HT-29 (cell line): ENCODE measurements around the gene TMEM205. TPM values are rescaled to one million over a fixed set of nuclear protein-coding genes. Genes with fewer than 3 reads are reported as not detected.
"Not testable (repeated sequence)": the region's sequence is repeated elsewhere in the genome, so short reads cannot be mapped to it uniquely, and the experiment has no call there.

ENCODE experiments used
- DNase-seq: peaks from one replicate; pipeline ENCODE4 v3.0.0-alpha.2; 2015; ENCODE audit warnings: low spot score
- total RNA-seq: library from RNA; depleted of rRNA; stranded (reverse); fragments of >200 nt; shearing (Covaris generic); gene quantifications from 2 replicates; pipeline ENCODE4 v1.2.3, GENCODE V29; 2014; rRNA removed

Gene TMEM205
- 81.5 and 97.3 TPM in 2 replicates for total RNA-seq

DNA sequence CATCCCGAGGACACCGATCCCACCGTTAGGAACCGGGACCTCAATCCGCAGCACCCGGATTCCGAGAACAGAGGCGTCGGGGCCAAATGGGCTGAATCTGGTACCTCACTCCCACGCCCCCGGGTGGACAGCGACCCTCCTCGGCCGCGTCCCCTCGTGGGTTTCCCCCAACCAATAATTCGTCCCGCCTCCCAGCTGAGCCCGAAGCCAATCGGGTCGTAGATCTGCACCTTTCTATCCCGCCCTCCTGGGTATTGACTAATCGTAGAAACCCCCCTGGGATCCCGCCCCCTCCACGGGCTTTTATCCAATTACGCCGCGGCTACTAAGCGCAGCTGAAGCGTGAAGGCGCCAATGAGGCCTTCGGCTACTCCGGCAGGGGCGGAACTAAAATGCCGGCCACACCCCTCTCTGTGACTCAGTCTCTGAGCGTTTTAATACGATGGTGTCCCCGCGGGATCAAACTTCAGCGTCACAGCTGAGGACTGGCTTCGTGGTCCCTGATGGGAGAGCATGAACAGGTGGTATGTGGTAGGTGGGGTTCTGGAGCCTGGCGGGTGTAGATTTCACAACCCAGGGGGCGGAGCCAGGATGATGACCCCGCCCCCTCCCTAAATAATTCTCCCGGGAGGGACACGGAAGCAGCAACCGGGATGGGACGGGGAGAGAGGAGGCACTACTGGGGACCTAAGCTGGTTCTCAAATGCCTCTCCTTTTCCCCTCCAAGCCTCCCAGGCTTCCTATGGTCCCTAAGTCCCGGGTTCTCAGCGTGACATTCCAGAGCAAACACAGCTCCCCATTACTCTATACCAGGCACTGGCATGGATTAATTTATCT, at the start of gene TMEM205, which contains the start of gene CCDC159:
Gene TMEM205, minus strand, starts transcription at position 165 of the 837 bp plus-strand sequence. CDS start 649 bp downstream, outside the sequence.
Gene CCDC159, plus strand, starts transcription at position 416 of the 837 bp plus-strand sequence. Its CDS starts 88 bp downstream, at position 504.
- DNase-seq = peak; percentile 96

DNA sequence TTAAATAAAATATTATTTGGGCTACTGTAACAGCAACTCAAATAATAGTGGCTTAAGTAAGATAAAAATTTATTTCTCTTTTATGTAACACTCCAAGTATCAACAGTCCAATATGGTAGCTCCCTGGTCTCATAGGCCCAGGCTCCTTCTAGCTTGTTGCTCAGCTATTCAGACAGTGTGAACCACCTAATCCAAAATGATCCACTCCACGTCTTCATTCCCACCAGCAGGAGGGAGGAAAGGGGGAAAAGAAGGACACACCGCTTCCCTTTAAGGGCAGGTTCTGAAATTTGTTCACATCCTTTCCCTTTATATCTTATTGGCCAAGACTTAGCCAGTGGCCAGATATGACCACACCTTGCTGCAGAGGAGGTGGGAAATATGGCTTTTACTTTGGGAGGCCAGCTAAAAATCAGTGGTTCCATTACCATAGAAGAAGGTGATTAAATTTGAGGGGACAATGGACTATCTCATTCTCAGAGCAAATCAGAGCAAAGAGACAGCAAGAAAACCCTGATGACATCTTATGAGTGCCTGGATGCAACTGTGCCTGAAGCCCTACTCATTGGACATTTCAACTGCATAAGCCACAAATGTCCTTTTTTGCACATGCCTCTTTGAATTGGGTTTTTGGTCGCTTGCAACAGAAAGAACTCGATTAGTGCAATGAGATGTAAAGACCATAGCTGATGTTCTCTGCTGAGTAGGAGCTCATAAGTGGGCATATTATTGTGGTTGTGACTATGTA, 45.0 kb upstream of the TMEM205 start:
- DNase-seq = no peak

DNA sequence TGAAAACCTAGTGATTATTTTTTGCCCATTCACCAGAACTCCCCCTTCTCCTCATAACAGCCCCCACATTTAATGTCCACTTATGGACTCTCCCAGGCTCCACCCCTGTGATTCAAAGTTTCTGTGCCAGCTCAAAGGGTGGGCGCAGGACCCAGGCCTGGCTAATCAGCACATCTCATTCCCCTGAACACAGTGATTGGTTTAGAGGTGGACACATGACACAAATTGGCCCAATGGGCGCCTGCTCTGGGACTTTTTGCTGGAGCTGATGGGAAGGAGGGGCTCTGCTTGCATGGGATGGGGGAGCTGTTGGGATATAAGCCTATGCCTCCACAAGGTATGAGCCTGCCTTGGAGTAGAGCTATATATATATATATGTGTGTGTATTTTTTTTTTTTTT, 44.3 kb upstream of the TMEM205 start:
- no peak for DNase-seq

DNA sequence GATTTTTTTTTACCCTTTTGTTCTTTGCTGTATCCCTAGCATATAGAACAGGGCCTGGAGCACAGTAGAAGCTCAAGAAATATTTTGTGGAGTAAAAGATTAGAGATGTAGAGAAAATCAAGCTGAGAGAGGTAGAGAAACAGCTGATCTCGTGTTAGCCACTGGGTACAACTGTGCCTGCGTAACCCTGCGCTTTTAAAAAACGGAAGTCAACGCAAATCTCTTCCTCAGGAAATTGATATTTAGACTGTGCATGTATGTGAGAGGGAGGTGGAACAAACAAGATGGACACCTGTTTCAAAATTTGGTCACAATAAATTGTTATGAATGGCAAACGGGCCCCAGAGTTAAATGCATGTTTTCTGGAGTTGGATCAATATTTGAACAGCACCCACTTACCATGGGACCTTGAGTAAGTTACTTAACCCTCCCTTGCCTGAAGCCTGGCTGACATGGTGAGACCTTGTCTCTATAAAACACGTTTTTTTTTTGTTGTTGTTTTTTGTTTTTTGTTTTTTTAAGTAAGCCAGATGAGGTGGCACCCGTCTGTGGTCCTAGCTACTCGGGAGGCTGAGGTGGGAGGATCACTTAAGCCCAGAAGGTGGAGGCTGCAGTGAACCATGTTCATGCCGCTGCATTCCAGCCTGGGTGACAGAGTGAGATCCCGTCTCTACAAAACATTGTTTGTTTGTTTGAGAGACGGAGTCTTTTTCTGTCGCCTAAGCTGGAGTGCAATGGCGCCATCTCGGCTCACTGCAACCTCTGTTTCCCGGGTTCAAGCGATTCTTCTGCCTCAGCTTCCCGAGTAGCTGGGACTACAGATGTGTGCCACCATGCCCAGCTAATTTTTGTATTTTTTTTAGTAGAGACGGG, 41.3 kb upstream of the TMEM205 start:
- no peak for DNase-seq

DNA sequence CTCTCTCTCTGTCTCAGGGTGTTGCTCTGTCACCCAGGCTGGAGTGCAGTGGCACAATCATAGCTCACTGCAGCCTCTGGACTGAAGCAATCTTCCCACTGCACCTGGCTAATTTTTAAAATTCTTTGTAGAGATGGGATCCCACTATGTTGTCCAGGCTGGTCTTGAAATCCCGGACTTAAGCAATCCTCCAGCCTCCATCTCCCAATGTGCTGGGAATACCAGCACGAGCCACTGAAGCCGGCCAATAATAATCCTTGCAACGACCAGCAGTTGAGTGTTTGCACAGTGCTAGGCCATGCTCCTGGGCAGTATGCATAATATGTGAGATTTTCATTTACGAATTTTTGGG, 38.7 kb upstream of the TMEM205 start:
- DNase-seq = no peak

DNA sequence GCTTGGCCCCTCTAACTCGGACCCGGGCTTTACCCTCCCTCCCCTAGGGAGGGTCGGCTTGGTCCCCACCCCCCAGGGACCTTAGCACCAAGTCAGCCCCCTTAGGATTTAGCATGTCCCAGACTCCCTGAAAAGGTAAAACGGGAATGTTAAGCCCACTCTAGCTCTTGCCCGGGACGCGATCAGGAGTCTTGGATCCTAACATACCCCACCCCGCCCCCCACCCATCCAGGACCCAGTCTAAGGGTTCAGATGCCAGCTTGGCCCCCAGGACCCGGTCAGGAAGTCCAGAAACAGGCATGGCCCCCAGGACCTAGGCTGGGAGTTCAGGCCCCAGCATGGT, 37.6 kb upstream of the TMEM205 start:
- DNase-seq = no peak

DNA sequence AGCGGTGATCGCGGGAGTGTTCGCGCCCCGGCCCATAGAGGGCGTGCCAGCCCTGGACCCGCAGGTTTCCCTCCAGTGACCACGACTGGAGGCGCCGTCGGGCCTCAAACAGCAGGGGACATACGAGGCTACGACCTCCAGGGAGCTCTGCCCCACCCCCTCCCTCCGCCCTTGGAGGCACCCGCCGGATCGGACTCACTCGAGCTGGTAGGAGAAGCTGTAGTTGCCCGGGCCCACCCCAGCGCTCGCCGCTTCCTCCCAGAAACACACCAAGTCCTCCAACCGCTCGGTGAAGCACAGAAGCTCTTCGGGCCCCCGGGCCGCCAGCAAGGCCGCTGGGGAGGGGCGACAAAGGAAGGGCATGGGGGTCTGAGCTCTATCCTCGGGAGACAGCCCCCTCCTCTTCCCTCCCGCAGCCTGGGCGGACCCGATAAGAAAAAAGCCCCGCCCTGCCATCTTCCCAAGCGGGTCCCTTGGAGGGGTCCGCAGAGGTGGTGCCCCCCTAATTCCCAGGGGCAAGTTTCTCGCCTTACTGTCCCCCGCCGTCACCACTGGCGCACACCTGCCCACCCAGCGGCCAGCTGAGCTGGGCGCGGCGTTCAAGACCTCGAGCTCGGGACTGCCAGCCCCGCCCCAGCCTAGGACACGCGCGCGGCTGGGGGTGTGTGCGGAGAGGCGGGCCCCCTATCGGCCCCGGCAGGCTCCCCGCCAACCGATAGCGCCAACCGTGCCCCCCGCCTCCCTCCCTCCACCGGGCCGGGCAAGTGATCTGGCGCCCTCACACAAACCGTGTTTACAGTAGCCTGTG, 37.0 kb upstream of the TMEM205 start:
- DNase-seq = no peak

DNA sequence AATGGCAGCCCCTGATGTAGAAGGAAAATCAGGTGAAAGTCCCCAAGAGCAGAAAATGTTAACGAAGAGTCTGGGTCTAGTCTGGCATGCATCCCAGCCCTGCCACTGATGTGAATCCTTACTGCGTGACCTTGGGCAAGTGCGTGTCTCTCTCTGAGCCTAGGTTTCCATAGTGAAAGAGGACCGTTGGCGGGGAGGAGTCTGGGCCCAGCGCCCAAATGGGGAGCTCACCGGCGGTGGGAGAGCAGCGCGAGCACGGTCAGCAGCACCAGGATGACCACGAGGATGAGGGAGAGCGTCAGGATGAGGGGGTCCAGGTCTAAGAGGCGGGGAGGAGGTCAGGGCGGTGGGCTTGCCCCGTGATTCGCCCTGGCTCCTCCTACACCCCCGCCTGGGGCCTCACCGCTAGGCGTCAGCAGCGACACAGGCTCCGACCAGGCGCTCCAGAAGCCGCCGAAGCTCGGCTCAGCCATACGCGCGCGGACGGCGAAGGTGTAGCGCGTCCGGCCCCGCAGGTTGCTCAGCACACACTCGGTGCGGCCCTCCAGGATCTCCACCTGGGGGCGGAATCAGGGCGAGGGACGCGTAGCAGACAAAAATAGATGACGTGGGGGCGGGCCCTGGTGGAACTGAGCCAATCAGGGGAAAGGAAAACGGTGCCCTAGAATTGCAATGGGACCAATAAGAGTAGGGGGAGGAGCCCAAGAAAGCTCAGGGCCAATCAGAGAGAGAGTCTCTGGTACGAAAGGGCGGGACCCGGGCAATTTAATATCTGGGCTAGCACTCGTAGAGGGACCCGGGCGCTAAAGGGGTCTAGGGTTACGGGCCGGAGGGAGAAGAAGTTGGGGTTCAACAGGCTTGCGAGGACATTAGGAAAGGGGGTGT, 34.8 kb upstream of the TMEM205 start:
- DNase-seq = peak; percentile 95

DNA sequence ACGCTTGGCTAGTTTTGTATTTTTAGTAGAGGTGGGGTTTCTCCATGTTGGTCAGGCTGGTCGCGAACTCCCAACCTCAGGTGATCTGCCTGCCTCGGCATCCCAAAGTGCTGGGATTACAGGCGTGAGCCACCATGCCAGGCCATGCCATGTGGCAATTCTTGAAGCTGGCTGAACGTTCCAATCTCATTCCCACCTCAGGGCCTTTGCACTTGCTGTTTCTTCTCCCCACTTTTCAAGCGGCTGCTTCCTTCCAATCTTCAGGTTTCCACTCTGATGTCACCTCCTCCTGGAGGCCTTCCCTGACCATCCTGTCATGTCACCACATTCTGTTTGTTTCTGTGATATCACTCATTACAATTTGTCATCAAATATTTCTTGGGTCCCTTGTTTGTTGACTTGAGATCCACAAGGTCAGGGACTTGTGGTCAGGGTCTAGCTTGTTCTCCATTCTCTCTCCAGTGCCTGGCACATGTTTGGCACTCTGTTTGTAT, 33.8 kb upstream of the TMEM205 start:
- DNase-seq = no peak

DNA sequence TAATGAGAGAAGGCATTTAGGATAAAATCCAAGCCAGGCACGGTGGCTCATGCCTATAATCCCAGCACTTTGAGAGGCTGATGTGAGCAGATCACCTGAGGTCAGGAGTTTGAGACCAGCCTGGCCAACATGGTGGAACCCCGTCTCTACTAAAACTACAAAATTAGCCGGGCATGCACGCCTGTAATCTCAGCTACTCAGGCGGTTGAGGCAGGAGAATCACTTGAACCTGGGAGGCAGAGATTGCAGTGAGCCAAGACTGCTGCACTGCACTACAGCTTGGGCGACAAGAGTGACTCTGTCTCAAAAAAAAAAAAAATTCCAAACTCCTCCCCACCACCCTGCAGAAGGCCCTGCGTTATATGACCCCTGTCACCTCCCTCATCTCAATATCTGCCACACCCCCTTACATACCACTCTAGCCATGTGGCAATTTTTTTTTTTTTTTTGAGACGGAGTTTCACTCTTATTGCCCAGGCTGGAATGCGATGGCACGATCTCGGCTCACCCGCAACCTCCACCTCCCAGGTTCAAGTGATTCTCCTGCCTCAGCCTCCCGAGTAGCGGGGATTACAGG, 33.3 kb upstream of the TMEM205 start:
- DNase-seq = not testable (repeated sequence)

DNA sequence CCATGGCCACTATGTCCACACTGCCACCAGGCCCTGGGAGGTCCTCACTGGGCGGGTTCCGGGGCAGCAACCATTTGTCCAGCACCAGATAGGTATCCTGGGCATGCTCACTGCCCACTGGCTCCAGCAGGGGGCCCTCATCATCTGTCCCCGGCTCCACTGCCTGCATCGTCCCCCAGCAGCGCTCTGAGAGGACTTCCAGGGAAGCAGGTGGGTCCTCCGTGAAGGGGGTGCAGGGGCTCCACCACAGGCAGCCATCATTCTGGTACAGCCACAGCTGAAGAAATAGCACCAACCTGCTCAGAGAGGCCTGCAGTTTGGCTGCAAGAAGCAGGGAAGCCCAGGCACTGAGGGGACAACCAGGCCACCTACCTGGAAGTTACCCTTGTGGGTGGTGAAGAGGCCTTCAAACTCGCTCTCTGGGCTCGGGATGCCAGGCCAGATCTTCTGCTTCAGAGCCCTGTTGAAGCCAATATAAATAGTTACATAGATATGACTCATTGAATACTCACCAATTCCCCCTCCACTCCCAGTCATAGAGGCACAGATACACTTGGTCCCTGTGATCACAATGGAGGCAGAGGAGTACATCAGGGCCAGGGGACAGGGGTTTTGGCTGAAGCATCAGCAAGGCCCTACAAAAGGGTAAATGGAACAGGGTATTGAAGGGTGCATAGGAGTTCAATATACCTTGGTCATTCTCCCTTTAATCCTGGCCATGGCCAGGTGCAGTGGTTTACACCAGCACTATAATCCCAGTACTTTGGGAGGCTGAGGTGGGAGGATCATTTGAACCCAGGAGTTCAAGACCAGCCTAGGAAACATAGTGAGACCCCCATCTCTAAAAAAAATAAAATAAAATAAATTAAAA, 32.5 kb upstream of the TMEM205 start:
- DNase-seq = peak; percentile 45

DNA sequence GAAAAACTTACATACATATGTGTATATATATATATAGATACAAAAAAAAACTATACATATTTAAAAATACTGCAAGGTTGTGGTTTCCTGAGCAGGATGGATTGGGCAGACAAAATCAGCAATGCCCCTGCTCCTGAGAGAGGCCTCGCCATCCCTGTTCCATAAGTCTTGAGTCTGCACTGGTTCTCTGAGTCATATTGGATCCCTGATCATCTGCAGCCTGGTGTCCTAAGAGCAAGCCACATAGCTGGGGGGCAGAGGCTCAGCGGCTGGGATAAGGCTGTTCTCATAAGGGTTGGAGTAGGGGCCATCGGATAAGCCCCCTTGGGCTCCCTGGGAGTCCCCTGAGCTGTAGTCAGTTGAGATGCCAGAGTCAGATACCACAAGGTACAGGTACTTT, 31.7 kb upstream of the TMEM205 start:
- no peak for DNase-seq

DNA sequence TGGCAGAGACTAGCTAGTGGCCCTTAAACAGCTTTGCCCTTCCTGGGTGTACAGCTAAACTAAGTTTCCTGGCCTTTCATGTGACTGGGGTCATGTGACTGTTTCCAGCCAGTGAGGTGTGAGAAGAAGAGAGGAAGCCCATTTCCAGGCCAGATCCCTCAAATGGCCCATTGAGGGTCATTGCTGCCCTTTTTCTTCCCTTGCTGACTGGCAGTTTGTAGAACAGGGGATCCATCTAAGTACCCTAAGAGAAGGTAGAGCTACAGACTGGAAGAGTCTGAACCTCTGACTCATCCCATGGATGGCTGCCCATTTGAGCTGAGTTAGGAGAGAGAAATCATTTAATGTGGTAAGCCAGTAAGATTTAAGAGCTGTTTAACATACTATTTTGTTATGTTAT, 31.2 kb upstream of the TMEM205 start:
- peak; percentile 25 for DNase-seq

DNA sequence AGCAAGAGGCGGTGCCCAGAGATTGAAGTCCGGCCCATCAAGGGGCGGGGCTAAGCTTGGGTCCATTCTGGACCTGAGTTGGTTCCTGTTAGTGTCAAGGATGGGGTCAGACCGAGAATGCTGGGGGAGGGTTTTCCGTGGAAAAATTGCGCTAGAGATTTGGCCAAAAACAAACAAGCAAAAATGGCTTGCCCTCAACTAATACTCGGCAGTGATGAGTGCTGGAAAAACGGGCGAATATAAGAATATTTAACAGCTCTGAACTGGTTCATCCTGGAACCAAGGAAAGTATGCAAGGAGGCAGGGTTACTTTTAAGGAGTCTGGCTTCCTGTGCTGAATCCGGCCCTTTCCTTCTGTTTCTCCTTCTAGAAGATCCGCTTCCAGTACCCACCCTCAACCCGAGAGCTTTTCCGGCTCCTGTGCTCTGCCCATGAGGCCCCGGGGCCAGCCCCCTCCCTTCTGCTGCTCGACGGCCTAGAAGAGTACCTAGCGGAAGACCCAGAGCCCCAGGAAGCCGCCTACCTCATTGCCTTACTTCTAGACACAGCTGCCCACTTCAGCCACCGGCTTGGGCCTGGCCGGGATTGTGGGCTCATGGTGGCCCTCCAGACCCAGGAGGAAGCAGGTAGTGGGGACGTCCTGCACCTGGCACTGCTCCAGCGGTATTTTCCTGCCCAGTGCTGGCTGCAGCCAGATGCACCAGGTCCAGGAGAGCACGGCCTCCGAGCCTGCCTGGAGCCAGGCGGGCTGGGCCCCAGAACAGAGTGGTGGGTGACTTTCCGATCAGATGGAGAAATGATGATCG, 29.3 kb upstream of the TMEM205 start:
- no peak for DNase-seq

DNA sequence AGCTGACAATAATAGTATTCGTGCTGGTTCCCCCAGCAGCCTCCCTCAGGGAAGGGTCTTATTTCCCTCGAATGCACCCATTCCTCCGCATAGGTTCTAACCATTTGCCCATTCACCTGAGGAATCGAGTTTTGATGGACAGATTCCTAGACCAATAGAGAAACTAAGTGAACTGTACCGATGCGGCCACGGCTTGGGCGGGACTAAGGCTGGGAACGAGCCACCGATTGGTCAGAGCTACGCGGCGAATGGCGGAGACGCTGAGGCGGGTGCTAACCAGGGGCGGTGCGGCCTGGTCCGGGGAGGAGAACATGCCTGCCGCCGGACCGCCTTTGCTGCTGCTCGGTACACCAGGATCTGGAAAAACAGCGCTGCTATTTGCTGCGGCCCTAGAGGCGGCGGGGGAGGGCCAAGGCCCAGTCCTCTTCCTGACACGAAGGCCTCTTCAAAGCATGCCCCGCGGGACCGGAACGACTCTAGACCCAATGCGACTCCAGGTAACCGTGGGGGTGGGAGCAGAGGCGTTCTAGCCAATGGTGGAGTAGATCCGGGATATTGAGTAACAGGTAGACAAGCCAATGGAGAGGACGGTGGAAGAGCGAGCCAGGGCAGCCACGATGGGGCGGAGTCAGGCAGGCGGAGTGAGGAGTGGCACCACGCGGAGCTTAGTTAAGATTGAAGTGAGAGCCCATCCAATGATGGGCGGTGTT, 28.5 kb upstream of the TMEM205 start, which contains the start of gene SWSAP1:
Gene SWSAP1, plus strand, starts transcription at position 234 of the 710 bp plus-strand sequence. Its CDS starts 15 bp downstream, at position 249.
- DNase-seq = peak; percentile 96

DNA sequence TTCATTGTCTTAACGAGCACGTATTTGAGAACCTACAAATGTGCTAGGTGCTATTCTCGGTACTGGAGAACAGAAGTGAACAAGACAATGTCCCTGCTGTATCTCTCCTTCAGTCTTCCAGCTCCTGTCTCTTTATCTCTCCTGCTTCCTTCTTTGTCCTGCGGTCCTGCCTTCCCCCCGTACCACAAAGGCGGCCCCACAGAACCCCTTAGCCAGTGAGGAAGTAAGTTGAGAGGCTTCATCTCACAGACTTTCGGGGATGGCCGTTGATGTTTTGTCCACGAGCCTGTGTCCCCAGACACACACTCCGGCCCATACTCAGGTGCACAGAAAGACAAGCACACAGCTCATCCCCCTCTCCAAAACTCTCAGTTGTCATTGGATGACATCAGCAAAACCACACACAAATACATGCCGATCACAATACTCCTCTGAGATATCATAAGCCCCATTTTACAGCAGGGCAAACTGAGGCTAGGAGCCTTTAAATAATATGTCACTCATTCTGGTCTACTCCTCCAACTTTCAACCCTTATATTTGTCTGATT, 27.9 kb upstream of the TMEM205 start:
- no peak for DNase-seq
